Left lung (tissue), 10 donors: ENCODE results near the gene PSMD13. TPM values are rescaled to one million over a fixed set of nuclear protein-coding genes. Genes with fewer than 3 reads are reported as not detected.

Experiments
- ATAC-seq: fragments of 200-7000 bp; cut with Tn5 transposase; one replicate; pipeline ENCODE4 v1.9.1; 2020; ENCODE audit warnings: moderate library complexity
- DNase-seq, 4 donors: peaks; one replicate each; pipeline ENCODE4 v3.0.0-alpha.2; 2013 to 2020
- H3K27ac ChIP-seq, 2 donors: fragments of 200-600 bp; sonication (generic) in 1 of 2; one replicate each; pipeline versions ENCODE4 v1.5.0 to v1.8.0; 2020 to 2021
- H3K27me3 ChIP-seq, 2 donors: fragments of 200-600 bp; sonication (generic) in 1 of 2; one replicate each; pipeline versions ENCODE4 v1.5.0 to v1.8.0; 2020 to 2021
- H3K36me3 ChIP-seq, 2 donors: fragments of 200-600 bp; sonication (generic) in 1 of 2; one replicate each; pipeline versions ENCODE4 v1.5.0 to v1.8.0; 2020 to 2021
- H3K4me1 ChIP-seq, 2 donors: fragments of 200-600 bp; one replicate each; pipeline ENCODE4 v1.8.0; 2021
- H3K4me3 ChIP-seq, 2 donors: fragments of 200-600 bp; sonication (generic) in 1 of 2; one replicate each; pipeline versions ENCODE4 v1.5.0 to v1.8.0; 2020 to 2021; ENCODE audit warnings: mild to moderate bottlenecking in 1 of 2
- H3K9me3 ChIP-seq, 2 donors: fragments of 200-600 bp; sonication (generic) in 1 of 2; one replicate each; pipeline versions ENCODE4 v1.5.0 to v1.8.0; 2020 to 2021
- CTCF ChIP-seq, 2 donors: fragments of 200-600 bp; sonication (generic) in 1 of 2; IDR thresholded peaks; one replicate each; pipeline versions ENCODE4 v1.5.0 to v1.8.0; 2021; ENCODE audit warnings: antibody characterized with exemption in 2 of 2
- intact Hi-C, 2 donors: fragments of 100-400 bp; cut with DNase I; formaldehyde crosslinking; loops; one replicate each; pipeline versions ENCODE4 v1.11.2 to v1.14.2; 2022
- polyA plus RNA-seq, 6 donors: library from polyadenylated mRNA; unstranded; fragments of 120-200 nt; gene quantifications; one replicate each; pipeline ENCODE4 v1.2.1, GENCODE V29; 2013; ENCODE audit not compliant: insufficient read length in 6 of 6
- total RNA-seq, 2 donors: library from RNA; stranded (reverse); fragmentation: NEBNext Ultra II Directional; extraction: Animal tissue kit (Norgen Biotek cat#: 25700); gene quantifications; one replicate each; pipeline ENCODE4 v1.2.1, GENCODE V29; 2021
- donor health status: DM: no; HTN: yes; CAD: no.
- donor health status: DM: no; HTN: no; CAD: no.

Gene PSMD13
- total and polyA plus RNA-seq, 8 donors = 78.0 to 157 (median 147) TPM

- Histone ChIP-seq H3K4me1 (peaks cover 25 to 42% of the 10 kb centered on the region in 2 donors), H3K27ac (peak overlapping the region in 1 of 2 donors; percentile 100), H3K36me3 (peaks cover 0 to 63% of the 10 kb centered on the region in 2 donors), H3K27me3 (no peaks in the 10 kb centered on the region), H3K9me3 (no peaks in the 10 kb centered on the region), H3K4me3 (peak overlapping the region in 1 of 2 donors; percentile 97)
- DNase-seq (no peak), ATAC-seq (no peak)
- intact Hi-C loops = no loop called here
- no peak for TF ChIP-seq CTCF (IDR thresholded peaks at IDR 0.05)
Observed at GRCh38 chr11:210122-210802, 26.5 kb upstream of the PSMD13 start.

DNA sequence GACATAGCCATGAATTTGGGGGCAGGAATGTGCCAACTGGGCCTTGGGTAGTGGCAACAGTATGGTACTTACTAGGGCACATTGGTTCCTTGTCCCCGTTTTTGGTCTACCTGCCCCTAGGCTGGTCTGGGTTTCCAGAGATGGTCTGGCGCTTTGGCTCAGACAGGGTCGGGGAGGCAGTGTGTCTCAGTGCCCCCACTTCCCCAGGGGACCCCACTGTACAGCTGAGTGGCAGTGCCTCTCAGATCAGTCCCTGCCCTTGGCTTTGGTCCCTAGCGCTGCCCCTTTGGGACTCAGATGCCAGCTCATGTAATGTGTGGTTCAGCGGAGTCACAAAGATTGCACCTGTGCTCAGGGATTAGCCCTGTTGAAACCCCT lies 26.0 kb upstream of the PSMD13 start:
- Histone ChIP-seq H3K9me3 (no peaks in the 10 kb centered on the region), H3K27ac (no peak overlapping the region), H3K27me3 (no peaks in the 10 kb centered on the region), H3K36me3 (peaks cover 0 to 64% of the 10 kb centered on the region in 2 donors), H3K4me3 (no peak overlapping the region), H3K4me1 (peaks cover 24 to 37% of the 10 kb centered on the region in 2 donors)
- no peak for ATAC-seq
- DNase-seq = no peak
- intact Hi-C loops = no loop called here
- TF ChIP-seq CTCF (IDR thresholded peaks at IDR 0.05) = no peak

GRCh38 chr11:211295-211694 lies 25.5 kb upstream of the PSMD13 start:
- TF ChIP-seq CTCF (IDR thresholded peaks at IDR 0.05) = no peak
- Histone ChIP-seq H3K27me3 (no peaks in the 10 kb centered on the region), H3K27ac (no peak overlapping the region), H3K9me3 (no peaks in the 10 kb centered on the region), H3K4me1 (peaks cover 19 to 32% of the 10 kb centered on the region in 2 donors), H3K36me3 (peaks cover 0 to 70% of the 10 kb centered on the region in 2 donors), H3K4me3 (no peak overlapping the region)
- no peak for ATAC-seq
- intact Hi-C loops = no loop called here
- DNase-seq = no peak

GRCh38 chr11:211741-212140 lies 25.0 kb upstream of the PSMD13 start:
- no peak for ATAC-seq
- no peak overlapping the region for H3K4me3 ChIP-seq
- peaks cover 0 to 74% of the 10 kb centered on the region in 2 donors for H3K36me3 ChIP-seq
- H3K4me1 ChIP-seq = peaks cover 16 to 27% of the 10 kb centered on the region in 2 donors
- intact Hi-C loops = no loop called here
- no peak overlapping the region for H3K27ac ChIP-seq
- no peak for DNase-seq
- no peak for TF ChIP-seq CTCF (IDR thresholded peaks at IDR 0.05)
- H3K27me3 ChIP-seq = no peaks in the 10 kb centered on the region
- H3K9me3 ChIP-seq = no peaks in the 10 kb centered on the region

GRCh38 chr11:212150-213100 lies 24.4 kb upstream of the PSMD13 start:
- H3K27ac ChIP-seq = no peak overlapping the region
- H3K4me3 ChIP-seq = no peak overlapping the region
- ATAC-seq (no peak), DNase-seq (no peak)
- H3K4me1 ChIP-seq = peaks cover 16 to 27% of the 10 kb centered on the region in 2 donors
- no peaks in the 10 kb centered on the region for H3K27me3 ChIP-seq
- TF ChIP-seq CTCF (IDR thresholded peaks at IDR 0.05) = no peak
- intact Hi-C loops = no loop called here
- H3K9me3 ChIP-seq = no peaks in the 10 kb centered on the region
- peaks cover 0 to 74% of the 10 kb centered on the region in 2 donors for H3K36me3 ChIP-seq
